Measurements from ENCODE around the gene FFAR1.

Gene FFAR1

DNA sequence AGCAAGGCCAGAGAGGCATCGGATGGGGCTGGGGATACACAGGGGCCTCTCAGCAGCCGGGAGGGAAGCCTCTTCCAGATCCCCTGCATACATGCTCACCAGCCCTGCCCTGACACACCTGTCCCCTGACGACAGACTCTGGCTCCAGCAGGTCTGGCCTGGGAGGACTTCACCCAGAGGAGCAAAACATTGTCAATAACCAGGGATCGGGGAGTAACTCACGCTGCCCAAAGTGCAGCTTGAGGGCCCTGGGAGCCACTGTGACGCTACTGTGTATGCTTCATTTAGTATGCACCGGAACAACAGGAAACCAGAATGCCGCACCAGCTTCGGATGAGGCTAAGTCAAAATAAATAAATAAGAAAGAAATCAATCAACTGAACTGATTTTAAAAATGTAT lies 31.1 kb upstream of the FFAR1 start (continued):
- TF ChIP-seq, protein P1, sequence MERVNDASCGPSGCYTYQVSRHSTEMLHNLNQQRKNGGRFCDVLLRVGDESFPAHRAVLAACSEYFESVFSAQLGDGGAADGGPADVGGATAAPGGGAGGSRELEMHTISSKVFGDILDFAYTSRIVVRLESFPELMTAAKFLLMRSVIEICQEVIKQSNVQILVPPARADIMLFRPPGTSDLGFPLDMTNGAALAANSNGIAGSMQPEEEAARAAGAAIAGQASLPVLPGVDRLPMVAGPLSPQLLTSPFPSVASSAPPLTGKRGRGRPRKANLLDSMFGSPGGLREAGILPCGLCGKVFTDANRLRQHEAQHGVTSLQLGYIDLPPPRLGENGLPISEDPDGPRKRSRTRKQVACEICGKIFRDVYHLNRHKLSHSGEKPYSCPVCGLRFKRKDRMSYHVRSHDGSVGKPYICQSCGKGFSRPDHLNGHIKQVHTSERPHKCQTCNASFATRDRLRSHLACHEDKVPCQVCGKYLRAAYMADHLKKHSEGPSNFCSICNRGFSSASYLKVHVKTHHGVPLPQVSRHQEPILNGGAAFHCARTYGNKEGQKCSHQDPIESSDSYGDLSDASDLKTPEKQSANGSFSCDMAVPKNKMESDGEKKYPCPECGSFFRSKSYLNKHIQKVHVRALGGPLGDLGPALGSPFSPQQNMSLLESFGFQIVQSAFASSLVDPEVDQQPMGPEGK (CRISPR knock-in tag; IDR thresholded peaks at IDR 0.05; ENCODE audit: borderline replicate concordance) = no peak
- TF ChIP-seq ZFP3 (CRISPR knock-in tag; IDR thresholded peaks at IDR 0.05) = no peak
- TF ChIP-seq TOX (CRISPR knock-in tag; IDR thresholded peaks at IDR 0.05; ENCODE audit: borderline replicate concordance) = no peak
- TF ChIP-seq ZNF70 (CRISPR knock-in tag; IDR thresholded peaks at IDR 0.05) = no peak
- TF ChIP-seq, protein P2, sequence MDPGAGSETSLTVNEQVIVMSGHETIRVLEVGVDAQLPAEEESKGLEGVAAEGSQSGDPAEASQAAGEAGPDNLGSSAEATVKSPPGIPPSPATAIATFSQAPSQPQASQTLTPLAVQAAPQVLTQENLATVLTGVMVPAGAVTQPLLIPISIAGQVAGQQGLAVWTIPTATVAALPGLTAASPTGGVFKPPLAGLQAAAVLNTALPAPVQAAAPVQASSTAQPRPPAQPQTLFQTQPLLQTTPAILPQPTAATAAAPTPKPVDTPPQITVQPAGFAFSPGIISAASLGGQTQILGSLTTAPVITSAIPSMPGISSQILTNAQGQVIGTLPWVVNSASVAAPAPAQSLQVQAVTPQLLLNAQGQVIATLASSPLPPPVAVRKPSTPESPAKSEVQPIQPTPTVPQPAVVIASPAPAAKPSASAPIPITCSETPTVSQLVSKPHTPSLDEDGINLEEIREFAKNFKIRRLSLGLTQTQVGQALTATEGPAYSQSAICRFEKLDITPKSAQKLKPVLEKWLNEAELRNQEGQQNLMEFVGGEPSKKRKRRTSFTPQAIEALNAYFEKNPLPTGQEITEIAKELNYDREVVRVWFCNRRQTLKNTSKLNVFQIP (CRISPR knock-in tag; IDR thresholded peaks at IDR 0.05; ENCODE audit: borderline replicate concordance, low read depth) = no peak
- no peak for TF ChIP-seq SNAI2 (CRISPR knock-in tag; IDR thresholded peaks at IDR 0.05)
- no peak for TF ChIP-seq GLIS3 (CRISPR knock-in tag; IDR thresholded peaks at IDR 0.05)

DNA sequence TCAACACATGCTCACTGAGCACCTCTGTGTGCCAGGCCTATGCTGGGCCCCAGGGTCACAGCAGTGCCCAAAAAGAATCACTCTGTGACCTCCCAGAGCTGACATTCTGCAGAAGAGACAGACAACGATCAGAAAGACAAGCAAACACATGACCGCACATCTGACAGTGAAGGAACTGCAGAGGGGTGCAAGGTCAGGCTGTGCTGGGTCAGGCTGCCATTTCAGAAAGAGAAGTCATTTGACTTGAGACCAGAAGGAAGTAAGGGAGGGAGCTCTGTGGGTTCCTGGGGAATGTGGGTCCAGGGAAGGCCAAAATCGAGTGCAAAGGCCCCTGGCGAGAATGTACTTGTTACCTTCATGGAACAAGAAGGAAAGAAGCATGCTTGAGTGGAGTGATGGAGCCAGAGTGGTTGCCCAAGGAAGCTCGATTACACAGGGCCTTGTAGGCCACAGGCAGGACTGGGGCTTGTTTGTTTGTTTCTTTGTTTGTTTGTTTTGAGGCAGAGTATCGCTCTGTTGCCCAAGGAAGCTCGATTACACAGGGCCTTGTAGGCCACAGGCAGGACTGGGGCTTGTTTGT lies 30.1 kb upstream of the FFAR1 start:
- no peak for TF ChIP-seq TCF4 (CRISPR knock-in tag; IDR thresholded peaks at IDR 0.05; ENCODE audit: borderline replicate concordance)
- TF ChIP-seq ZNF8 (CRISPR knock-in tag; IDR thresholded peaks at IDR 0.05) = no peak
- TF ChIP-seq, protein P3, sequence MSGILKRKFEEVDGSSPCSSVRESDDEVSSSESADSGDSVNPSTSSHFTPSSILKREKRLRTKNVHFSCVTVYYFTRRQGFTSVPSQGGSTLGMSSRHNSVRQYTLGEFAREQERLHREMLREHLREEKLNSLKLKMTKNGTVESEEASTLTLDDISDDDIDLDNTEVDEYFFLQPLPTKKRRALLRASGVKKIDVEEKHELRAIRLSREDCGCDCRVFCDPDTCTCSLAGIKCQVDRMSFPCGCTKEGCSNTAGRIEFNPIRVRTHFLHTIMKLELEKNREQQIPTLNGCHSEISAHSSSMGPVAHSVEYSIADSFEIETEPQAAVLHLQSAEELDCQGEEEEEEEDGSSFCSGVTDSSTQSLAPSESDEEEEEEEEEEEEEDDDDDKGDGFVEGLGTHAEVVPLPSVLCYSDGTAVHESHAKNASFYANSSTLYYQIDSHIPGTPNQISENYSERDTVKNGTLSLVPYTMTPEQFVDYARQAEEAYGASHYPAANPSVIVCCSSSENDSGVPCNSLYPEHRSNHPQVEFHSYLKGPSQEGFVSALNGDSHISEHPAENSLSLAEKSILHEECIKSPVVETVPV (CRISPR knock-in tag; IDR thresholded peaks at IDR 0.05) = no peak
- ATAC-seq = no peak

DNA sequence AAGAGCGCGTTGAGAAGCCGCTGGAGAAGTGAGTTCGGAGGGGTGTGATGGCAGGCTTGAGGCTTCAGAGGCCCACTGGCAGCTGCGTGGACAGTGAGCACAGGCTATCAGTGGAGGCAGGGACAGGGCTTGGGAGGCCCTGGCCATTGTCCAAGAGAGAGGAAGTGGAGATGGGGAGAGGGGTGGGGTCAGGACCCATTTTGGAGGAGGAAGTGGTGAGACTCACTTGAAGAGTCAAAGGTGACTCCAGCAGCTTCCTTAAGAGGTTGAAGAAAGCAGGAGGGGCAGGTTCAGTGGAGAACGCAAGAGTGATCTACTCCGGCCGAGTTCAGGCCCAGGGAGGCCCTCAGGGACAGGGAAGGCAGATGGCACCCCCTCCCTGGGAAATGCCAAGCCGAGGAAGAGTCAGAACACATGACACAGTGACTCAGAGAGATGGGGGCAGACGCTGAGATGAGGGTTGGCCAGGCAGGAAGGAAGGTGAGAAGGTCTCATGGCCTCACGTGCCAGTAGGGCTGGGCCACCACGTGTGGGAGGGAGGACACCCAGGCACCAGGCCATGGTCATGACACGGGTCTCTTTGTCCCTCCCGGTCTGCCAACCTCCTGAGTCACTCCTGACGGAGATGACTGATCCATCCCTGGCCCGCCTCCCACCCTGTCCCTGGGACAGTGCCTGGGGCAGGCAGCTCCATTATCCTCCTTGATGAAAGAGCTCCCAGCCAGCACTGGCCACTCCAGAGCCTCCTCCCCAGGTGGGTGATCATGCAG lies 28.8 kb upstream of the FFAR1 start:
- ATAC-seq = peak; percentile 50
- TF ChIP-seq BACH2 (CRISPR knock-in tag; IDR thresholded peaks at IDR 0.05; ENCODE audit: borderline replicate concordance) (no peak), GLIS3 (CRISPR knock-in tag; IDR thresholded peaks at IDR 0.05) (no peak), ZNF565 (CRISPR knock-in tag; conservative IDR thresholded peaks at IDR 0.05; ENCODE audit: low read depth) (no peak), ZFP30 (CRISPR knock-in tag; IDR thresholded peaks at IDR 0.05) (no peak), RARB (CRISPR knock-in tag; IDR thresholded peaks at IDR 0.05) (no peak), ISL1 (CRISPR knock-in tag; IDR thresholded peaks at IDR 0.05) (no peak)
- TF ChIP-seq, protein P4, sequence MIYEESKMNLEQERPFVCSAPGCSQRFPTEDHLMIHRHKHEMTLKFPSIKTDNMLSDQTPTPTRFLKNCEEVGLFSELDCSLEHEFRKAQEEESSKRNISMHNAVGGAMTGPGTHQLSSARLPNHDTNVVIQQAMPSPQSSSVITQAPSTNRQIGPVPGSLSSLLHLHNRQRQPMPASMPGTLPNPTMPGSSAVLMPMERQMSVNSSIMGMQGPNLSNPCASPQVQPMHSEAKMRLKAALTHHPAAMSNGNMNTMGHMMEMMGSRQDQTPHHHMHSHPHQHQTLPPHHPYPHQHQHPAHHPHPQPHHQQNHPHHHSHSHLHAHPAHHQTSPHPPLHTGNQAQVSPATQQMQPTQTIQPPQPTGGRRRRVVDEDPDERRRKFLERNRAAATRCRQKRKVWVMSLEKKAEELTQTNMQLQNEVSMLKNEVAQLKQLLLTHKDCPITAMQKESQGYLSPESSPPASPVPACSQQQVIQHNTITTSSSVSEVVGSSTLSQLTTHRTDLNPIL (CRISPR knock-in tag; IDR thresholded peaks at IDR 0.05; ENCODE audit: low read depth) = no peak
- TF ChIP-seq, protein P2 (CRISPR knock-in tag; IDR thresholded peaks at IDR 0.05; ENCODE audit: borderline replicate concordance, low read depth) = no peak
- TF ChIP-seq, protein P1 (CRISPR knock-in tag; IDR thresholded peaks at IDR 0.05; ENCODE audit: borderline replicate concordance) = no peak

All from SK-N-SH treated with all-trans-retinoic acid at 6 μM for 48 hours (cell line).